ENCODE results near the gene RGS19. TPM values are rescaled to one million over a fixed set of nuclear protein-coding genes. Genes with fewer than 3 reads are reported as not detected.
A peak's percentile ranks its signal among the peaks of the same experiment; 100 is the strongest.

RGS19 gene
- total and polyA plus RNA-seq, 3 experiments from 2014 or later = 35.3 to 120 (median 36.9) TPM

GRCh38 chr20:64067005-64067632, 12.2 kb downstream of the RGS19 start:
- POLR2A ChIA-PET = interaction anchor here (1.3 kb wide), 1 partner anchor 16 kb away, joined by 4 read pairs; no protein-coding TSS in a partner anchor
- peak overlapping the region in 1 of 7 donors; percentile 65 for H3K4me3 Mint-ChIP-seq
- H3K4me1 ChIP-seq (ENCODE audit: insufficient read depth, low read length) = peaks cover 50% of the 10 kb centered on the region

GRCh38 chr20:64065974-64066343, 13.4 kb downstream of the RGS19 start:
- Mint-ChIP-seq H3K27ac (peak overlapping the region; percentile 34 to 90 (median 80)), H3K36me3 (peaks cover 0 to 2% (median 0%) of the 10 kb centered on the region in 3 donors), H3K4me1 (peaks cover 21 to 50% (median 24%) of the 10 kb centered on the region in 3 donors), H3K9me3 (no peaks in the 10 kb centered on the region), H3K4me3 (peak overlapping the region; percentile 53 to 80 (median 64)), H3K27me3 (no peaks in the 10 kb centered on the region)
- peaks cover 50% of the 10 kb centered on the region for H3K4me1 ChIP-seq (ENCODE audit: insufficient read depth, low read length)
- DNase-seq = peak; percentile 24 to 68 (median 46)
- no peaks in the 10 kb centered on the region for H3K36me3 ChIP-seq (ENCODE audit: insufficient read depth, low read length)
- POLR2A ChIA-PET = interaction anchor here (1.3 kb wide), 1 partner anchor 17 kb away, joined by 4 read pairs; no protein-coding TSS in a partner anchor
- no peak overlapping the region for H3K4me3 ChIP-seq (ENCODE audit: low read length)
- H3K27ac ChIP-seq (ENCODE audit: low read depth, low read length) = no peak overlapping the region
- CTCF ChIA-PET = interaction anchor here (1.3 to 2.7 kb wide), 2 partner anchors 15 to 28 kb away, joined by 4 to 10 read pairs; no protein-coding TSS in a partner anchor
- no peaks in the 10 kb centered on the region for H3K27me3 ChIP-seq (ENCODE audit: insufficient read depth, low read length, poor library complexity, severe bottlenecking)
- no peaks in the 10 kb centered on the region for H3K9me3 ChIP-seq (ENCODE audit: low read length)

More at GRCh38 chr20:64067005-64067632, 12.2 kb downstream of the RGS19 start:
- Histone ChIP-seq H3K36me3 (ENCODE audit: insufficient read depth, low read length) (no peaks in the 10 kb centered on the region), H3K9me3 (ENCODE audit: low read length) (no peaks in the 10 kb centered on the region), H3K4me3 (ENCODE audit: low read length) (peak overlapping the region; percentile 4), H3K27ac (ENCODE audit: low read depth, low read length) (no peak overlapping the region), H3K27me3 (ENCODE audit: insufficient read depth, low read length, poor library complexity, severe bottlenecking) (no peaks in the 10 kb centered on the region)
- no peaks in the 10 kb centered on the region for H3K9me3 Mint-ChIP-seq
- peaks cover 0 to 3% (median 0%) of the 10 kb centered on the region in 3 donors for H3K36me3 Mint-ChIP-seq
- H3K27ac Mint-ChIP-seq = peak overlapping the region in 3 of 8 donors; percentile 8 to 87 (median 47)
- no peak for DNase-seq
- CTCF ChIA-PET = interaction anchor here (1.2 kb wide), 1 partner anchor 17 kb away, joined by 4 read pairs; the partner anchor contains the start of gene LKAAEAR1
- H3K27me3 Mint-ChIP-seq = no peaks in the 10 kb centered on the region
- H3K4me1 Mint-ChIP-seq = peaks cover 21 to 46% (median 24%) of the 10 kb centered on the region in 3 donors

GRCh38 chr20:64065062-64065973, 14.0 kb downstream of the RGS19 start:
- no peaks in the 10 kb centered on the region for H3K36me3 ChIP-seq (ENCODE audit: insufficient read depth, low read length)
- H3K4me1 ChIP-seq (ENCODE audit: insufficient read depth, low read length) = peaks cover 50% of the 10 kb centered on the region
- peaks cover 0 to 2% (median 0%) of the 10 kb centered on the region in 3 donors for H3K36me3 Mint-ChIP-seq
- POLR2A ChIA-PET = interaction anchor here (1.3 kb wide), 1 partner anchor 18 kb away, joined by 4 read pairs; no protein-coding TSS in a partner anchor
- CTCF ChIA-PET = interaction anchor here (1.2 to 2.7 kb wide), 3 partner anchors 16 to 55 kb away, joined by 4 to 10 read pairs (median 4); no protein-coding TSS in a partner anchor
- no peaks in the 10 kb centered on the region for H3K27me3 ChIP-seq (ENCODE audit: insufficient read depth, low read length, poor library complexity, severe bottlenecking)
- H3K27ac ChIP-seq (ENCODE audit: low read depth, low read length) = no peak overlapping the region
- no peak overlapping the region for H3K4me3 ChIP-seq (ENCODE audit: low read length)
- H3K4me3 Mint-ChIP-seq = peak overlapping the region; percentile 53 to 80 (median 64)
- no peaks in the 10 kb centered on the region for H3K9me3 Mint-ChIP-seq
- peak overlapping the region; percentile 42 to 90 (median 80) for H3K27ac Mint-ChIP-seq
- peaks cover 21 to 50% (median 24%) of the 10 kb centered on the region in 3 donors for H3K4me1 Mint-ChIP-seq
- no peaks in the 10 kb centered on the region for H3K27me3 Mint-ChIP-seq
- H3K9me3 ChIP-seq (ENCODE audit: low read length) = no peaks in the 10 kb centered on the region
- no peak for DNase-seq

GRCh38 chr20:64064145-64064698, 15.1 kb downstream of the RGS19 start:
- Mint-ChIP-seq H3K27me3 (no peaks in the 10 kb centered on the region), H3K4me1 (peaks cover 21 to 50% (median 24%) of the 10 kb centered on the region in 3 donors), H3K4me3 (peak overlapping the region; percentile 82 to 89 (median 86)), H3K9me3 (no peaks in the 10 kb centered on the region), H3K36me3 (peaks cover 0 to 2% (median 0%) of the 10 kb centered on the region in 3 donors), H3K27ac (peak overlapping the region in 7 of 8 donors; percentile 49 to 88 (median 68))
- no peak for DNase-seq
- no peaks in the 10 kb centered on the region for H3K9me3 ChIP-seq (ENCODE audit: low read length)
- CTCF ChIA-PET = interaction anchor here (1.2 to 2.7 kb wide), 2 partner anchors 26 to 56 kb away, joined by 4 to 10 read pairs; no protein-coding TSS in a partner anchor
- H3K36me3 ChIP-seq (ENCODE audit: insufficient read depth, low read length) = no peaks in the 10 kb centered on the region
- H3K27me3 ChIP-seq (ENCODE audit: insufficient read depth, low read length, poor library complexity, severe bottlenecking) = no peaks in the 10 kb centered on the region
- no peak overlapping the region for H3K27ac ChIP-seq (ENCODE audit: low read depth, low read length)
- peak overlapping the region; percentile 50 for H3K4me3 ChIP-seq (ENCODE audit: low read length)
- POLR2A ChIA-PET = interaction anchor here (1.0 to 1.1 kb wide), 2 partner anchors 15 to 84 kb away, joined by 3 read pairs; partner anchors contain the start of gene RGS19
- peaks cover 42% of the 10 kb centered on the region for H3K4me1 ChIP-seq (ENCODE audit: insufficient read depth, low read length)

GRCh38 chr20:64063389-64064144, 15.8 kb downstream of the RGS19 start:
- Histone ChIP-seq H3K36me3 (ENCODE audit: insufficient read depth, low read length) (no peaks in the 10 kb centered on the region), H3K27me3 (ENCODE audit: insufficient read depth, low read length, poor library complexity, severe bottlenecking) (no peaks in the 10 kb centered on the region), H3K9me3 (ENCODE audit: low read length) (no peaks in the 10 kb centered on the region), H3K27ac (ENCODE audit: low read depth, low read length) (peak overlapping the region; percentile 51), H3K4me3 (ENCODE audit: low read length) (peak overlapping the region; percentile 50), H3K4me1 (ENCODE audit: insufficient read depth, low read length) (peaks cover 41% of the 10 kb centered on the region)
- no peaks in the 10 kb centered on the region for H3K9me3 Mint-ChIP-seq
- no peaks in the 10 kb centered on the region for H3K27me3 Mint-ChIP-seq
- peaks cover 21 to 50% (median 24%) of the 10 kb centered on the region in 3 donors for H3K4me1 Mint-ChIP-seq
- H3K4me3 Mint-ChIP-seq = peak overlapping the region; percentile 82 to 89 (median 86)
- CTCF ChIA-PET = interaction anchor here (0.7 to 3.9 kb wide), 5 partner anchors 25 to 1684 kb away, joined by 3 to 33 read pairs (median 7); partner anchors contain the start of genes C20orf204 and PRPF6
- peaks cover 0 to 2% (median 0%) of the 10 kb centered on the region in 3 donors for H3K36me3 Mint-ChIP-seq
- H3K27ac Mint-ChIP-seq = peak overlapping the region in 7 of 8 donors; percentile 49 to 92 (median 68)
- POLR2A ChIA-PET = interaction anchor here (0.9 to 1.4 kb wide), 7 partner anchors 12 to 542 kb away, joined by 3 to 6 read pairs (median 4); partner anchors contain the start of genes OPRL1, PRPF6 and RGS19
- no peak for DNase-seq

GRCh38 chr20:64062596-64063388, 16.5 kb downstream of the RGS19 start, which contains the start of gene TCEA2:
TCEA2 (plus strand) TSS chr20:64063198; CDS start chr20:64063313, 115 bp downstream.
- peaks cover 0 to 2% (median 0%) of the 10 kb centered on the region in 3 donors for H3K36me3 Mint-ChIP-seq
- peaks cover 24 to 53% (median 28%) of the 10 kb centered on the region in 3 donors for H3K4me1 Mint-ChIP-seq
- Histone ChIP-seq H3K4me3 (ENCODE audit: low read length) (peak within 1 kb of the TSS; percentile 50), H3K9me3 (ENCODE audit: low read length) (no peaks in the 10 kb centered on the region), H3K27me3 (ENCODE audit: insufficient read depth, low read length, poor library complexity, severe bottlenecking) (no peaks in the 10 kb centered on the region), H3K36me3 (ENCODE audit: insufficient read depth, low read length) (no peaks in the 10 kb centered on the region), H3K4me1 (ENCODE audit: insufficient read depth, low read length) (peaks cover 45% of the 10 kb centered on the region), H3K27ac (ENCODE audit: low read depth, low read length) (peak within 1 kb of the TSS; percentile 51)
- ChIA-PET POLR2A (interaction anchor here (0.8 to 1.4 kb wide), 6 partner anchors 13 to 542 kb away, joined by 3 to 6 read pairs (median 4); partner anchors contain the start of genes OPRL1, PRPF6, PTK6 and RGS19), CTCF (interaction anchor here (0.7 to 3.9 kb wide), 6 partner anchors 9 to 1683 kb away, joined by 3 to 33 read pairs (median 4); partner anchors contain the start of genes C20orf204 and PRPF6)
- peak within 1 kb of the TSS; percentile 82 to 89 (median 86) for H3K4me3 Mint-ChIP-seq
- H3K9me3 Mint-ChIP-seq = no peaks in the 10 kb centered on the region
- H3K27me3 Mint-ChIP-seq = no peaks in the 10 kb centered on the region
- H3K27ac Mint-ChIP-seq = peak within 1 kb of the TSS in 7 of 8 donors; percentile 49 to 92 (median 68)
- peak; percentile 85 to 94 (median 87) for DNase-seq

Measured in CD8-positive, alpha-beta memory T cell (primary cell).